ENCODE results near the gene SURF2.

- TF ChIP-seq EP300 (IDR thresholded peaks at IDR 0.05; ENCODE audit: low read length) (no peak), HES1 (IDR thresholded peaks at IDR 0.05; ENCODE audit: low read depth) (no peak), ZBTB7A (IDR thresholded peaks at IDR 0.05; ENCODE audit: borderline replicate concordance, control insufficient read depth, low read depth, low read length) (no peak), ZNF274 (IDR thresholded peaks at IDR 0.05; ENCODE audit: borderline replicate concordance, low read depth, low read length) (no peak), CTCF (IDR thresholded peaks at IDR 0.05 in 2 of 3, conservative IDR thresholded peaks at IDR 0.05 in 1 of 3; ENCODE audit: insufficient read depth in 2 of 3, low read depth in 1 of 3, low read length in 3 of 3) (no peak), TAF15 (IDR thresholded peaks at IDR 0.05; ENCODE audit: low read depth, low read length) (no peak), TFE3 (CRISPR knock-in tag; IDR thresholded peaks at IDR 0.05) (no peak), ZNF263 (CRISPR knock-in tag; IDR thresholded peaks at IDR 0.05; ENCODE audit: borderline replicate concordance) (no peak)
These were observed 25.1 kb upstream of the SURF2 start for GRCh38 chr9:133331221-133331620.
